ENCODE data around the gene FALEC.
"Not testable (repeated sequence)": the region's sequence is repeated elsewhere in the genome, so short reads cannot be mapped to it uniquely, and the experiment has no call there.

The FALEC gene

DNA sequence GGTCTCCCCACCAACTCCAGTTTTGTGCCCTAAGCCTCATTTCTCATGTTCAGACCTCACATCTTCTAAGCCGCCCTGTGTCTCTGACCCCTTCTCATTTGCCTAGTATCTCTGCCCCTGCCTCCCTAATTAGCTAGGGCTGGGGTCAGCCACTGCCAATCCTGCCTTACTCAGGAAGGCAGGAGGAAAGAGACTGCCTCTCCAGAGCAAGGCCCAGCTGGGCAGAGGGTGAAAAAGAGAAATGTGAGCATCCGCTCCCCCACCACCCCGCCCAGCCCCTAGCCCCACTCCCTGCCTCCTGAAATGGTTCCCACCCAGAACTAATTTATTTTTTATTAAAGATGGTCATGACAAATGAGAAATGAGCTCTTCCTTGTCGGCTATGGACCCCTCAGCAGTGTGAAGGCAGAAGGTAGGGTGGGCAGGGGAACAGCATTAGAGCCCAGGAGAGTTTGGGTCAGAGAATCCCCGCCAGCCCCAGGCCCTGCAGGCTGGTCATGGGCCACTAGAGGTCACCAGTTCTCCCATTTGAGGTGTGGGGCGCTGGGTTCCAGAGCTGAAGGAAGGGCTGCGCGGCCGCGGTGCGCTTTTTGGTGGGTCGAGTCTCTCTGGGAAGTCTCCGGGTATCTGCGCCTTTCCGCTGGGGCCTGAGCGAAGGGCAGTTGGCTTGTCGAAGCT lies 45.2 kb downstream of the FALEC start:
- DNase-seq = peak in 1 of 2 donors; percentile 88

GRCh38 chr1:150561254-150561973 lies 45.9 kb downstream of the FALEC start:
- peak; percentile 86 to 89 for DNase-seq

DNA sequence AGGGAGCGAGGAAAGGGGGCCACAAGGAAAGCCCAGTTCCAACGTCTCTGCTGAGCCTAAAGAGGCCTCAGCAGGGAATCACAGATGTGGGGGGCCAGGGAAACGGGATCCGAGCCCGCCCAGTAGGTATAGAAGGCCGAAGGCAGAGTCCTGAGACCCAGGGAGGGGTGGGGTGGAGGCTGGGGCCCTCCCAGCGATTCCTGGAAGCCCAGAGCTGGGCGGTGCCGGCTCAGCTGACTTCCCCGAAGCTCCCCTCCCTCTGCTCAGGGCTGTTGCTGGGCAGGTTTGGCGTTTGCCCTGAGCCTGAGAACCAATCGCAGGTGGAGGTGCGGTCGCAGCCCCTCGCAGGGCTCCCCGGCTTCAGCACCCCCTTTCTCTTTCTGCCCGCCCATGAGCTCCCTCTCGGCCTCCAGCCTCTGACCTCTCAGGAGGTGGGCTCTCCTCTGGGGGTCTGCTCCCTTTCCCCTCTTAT lies 46.5 kb downstream of the FALEC start:
- peak; percentile 75 to 87 for DNase-seq

- peak in 1 of 2 donors; percentile 14 for DNase-seq
These were observed 47.1 kb downstream of the FALEC start for GRCh38 chr1:150562446-150563339.

- no peak for DNase-seq
These were observed 47.9 kb downstream of the FALEC start for GRCh38 chr1:150563340-150564038.

GRCh38 chr1:150564051-150564991 lies 48.8 kb downstream of the FALEC start:
- peak in 1 of 2 donors; percentile 26 for DNase-seq

DNA sequence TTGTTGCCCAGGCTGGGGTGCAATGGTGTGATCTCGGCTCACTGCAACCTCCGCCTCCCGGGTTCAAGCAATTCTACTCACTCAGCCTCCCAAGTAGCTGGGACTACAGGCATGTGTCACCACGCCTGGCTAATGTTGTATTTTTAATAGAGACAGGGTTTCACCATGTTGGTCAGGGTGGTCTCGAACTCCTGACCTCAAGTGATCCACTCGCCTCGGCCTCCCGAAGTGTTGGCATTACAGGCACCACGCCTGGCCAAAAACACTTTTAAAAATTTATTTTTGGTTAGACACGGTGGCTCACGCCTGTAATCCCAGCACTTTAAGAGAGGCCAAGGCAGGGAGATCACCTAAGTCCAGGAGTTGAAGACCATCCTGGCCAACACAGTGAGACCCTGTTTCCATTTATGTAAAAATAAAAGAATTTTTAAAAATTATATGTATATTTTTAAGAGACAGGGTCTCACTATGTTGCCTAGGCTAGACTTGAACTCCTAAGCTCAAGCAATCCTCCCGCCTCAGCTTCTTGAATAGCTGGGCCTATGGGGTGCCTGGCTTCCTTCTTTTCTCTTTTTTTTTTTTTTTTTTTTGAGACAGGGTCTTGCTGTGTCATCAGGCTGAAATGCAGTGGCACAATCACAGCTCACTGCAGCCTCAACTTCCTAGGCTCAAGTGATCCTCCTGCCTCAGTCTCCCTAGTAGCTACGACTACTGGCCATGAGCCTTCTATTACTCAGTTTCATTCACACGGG lies 49.9 kb downstream of the FALEC start:
- DNase-seq = not testable (repeated sequence)

GRCh38 chr1:150566589-150567340 lies 51.2 kb downstream of the FALEC start:
- DNase-seq = no peak

DNA sequence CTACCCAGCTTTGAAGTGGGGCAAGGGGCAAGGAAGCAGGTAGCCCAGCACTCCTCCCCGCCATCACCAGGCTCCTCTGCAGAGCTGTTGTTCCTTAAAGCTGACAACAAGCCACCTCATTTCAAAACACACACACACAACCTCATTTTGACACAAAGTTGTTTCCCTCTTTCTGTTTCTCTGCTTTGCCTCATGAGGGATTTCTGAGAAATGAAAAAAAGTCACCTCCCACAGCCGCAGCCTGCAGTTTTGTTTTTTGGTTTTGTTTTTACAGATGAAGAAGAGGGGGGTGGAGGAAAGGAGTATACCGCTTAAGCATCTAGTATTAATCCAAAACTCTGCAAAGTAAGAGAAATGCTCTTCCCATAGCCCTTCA lies 51.8 kb downstream of the FALEC start:
- peak; percentile 87 to 88 for DNase-seq

DNA sequence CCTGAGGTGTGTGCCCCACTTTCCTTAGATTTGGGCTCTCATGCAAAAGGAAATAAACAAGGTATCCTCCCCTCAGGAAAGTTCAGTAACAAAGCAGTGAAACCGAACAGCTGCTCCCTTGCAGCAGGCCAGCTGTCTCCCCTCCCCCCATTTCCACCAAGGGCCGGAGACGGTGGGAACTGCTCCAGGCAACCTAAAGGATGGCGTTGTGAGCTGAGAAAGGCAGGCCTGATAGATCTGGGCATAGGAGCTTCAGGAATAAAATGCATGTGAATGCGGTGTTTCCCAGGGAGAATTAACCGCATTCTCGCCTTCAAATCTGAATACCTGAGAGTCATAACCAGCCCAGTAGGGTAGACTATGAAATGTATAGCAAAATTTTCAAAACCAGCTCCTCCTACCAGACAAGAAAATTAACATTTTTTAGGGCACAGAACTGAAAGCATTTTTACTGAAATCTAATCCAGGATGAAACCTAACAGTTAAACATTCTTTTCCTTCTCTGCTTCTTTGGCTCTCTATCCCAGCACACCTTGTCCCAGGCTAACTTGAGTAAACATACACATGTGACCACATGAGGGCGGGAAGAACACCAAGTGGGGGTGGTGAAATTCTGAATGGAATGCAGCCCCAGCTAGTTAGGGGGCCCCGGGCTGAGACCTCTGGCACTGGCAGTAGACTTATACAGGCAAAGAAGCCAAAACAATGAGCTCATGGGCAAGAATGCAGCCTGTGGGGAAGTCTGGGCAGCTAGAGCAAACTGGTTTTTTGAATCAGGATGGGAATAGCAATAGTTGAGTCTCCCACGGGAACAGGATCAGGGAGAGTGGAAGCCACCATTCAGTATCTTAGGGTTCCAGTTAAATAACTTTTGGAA lies 52.4 kb downstream of the FALEC start:
- DNase-seq = peak in 1 of 2 donors; percentile 53

GRCh38 chr1:150568594-150568966 lies 53.0 kb downstream of the FALEC start:
- no peak for DNase-seq

GRCh38 chr1:150572918-150573647 lies 57.5 kb downstream of the FALEC start:
- no peak for DNase-seq

DNA sequence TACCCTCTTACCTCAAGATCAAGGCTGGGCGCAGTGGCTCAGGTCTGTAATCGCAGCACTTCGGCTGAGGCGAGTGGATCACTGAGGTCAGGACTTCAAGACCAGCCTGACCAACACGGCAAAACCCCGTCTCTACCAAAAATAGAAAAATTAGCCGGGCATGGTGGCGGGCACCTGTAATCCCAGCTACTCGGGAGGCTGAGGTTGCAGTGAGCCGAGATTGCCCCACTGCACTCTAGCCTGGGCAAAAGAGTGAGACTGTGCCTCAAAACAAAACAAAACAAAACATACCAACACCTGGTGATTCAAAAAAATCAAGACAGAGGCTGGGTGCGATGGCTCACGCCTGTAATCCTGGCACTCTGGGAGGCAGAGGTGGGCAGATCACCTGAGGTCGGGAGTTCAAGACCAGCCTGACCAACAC lies 58.1 kb downstream of the FALEC start:
- DNase-seq = not testable (repeated sequence)

GRCh38 chr1:150574260-150575071 lies 58.9 kb downstream of the FALEC start:
- DNase-seq = no peak

DNA sequence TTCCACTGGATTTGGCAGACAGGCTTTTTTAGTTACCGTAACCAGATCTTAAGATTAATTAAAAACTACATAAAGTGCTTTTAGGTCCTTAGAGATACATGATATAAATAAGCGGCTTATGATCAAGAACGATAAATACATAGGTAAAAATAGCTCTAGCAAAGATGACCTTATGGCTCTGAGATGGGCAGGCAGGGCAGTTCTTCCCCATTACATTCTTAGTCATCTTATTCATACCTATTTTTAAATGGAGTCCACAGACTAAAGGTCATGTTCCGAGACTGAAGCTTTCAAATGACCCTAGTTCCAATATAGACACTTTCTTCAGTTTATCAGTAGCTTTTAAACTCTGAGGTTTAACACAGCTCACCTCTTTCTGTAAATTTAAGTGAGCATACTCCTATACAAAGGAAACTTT lies 59.5 kb downstream of the FALEC start:
- DNase-seq = peak in 1 of 2 donors; percentile 16

DNA sequence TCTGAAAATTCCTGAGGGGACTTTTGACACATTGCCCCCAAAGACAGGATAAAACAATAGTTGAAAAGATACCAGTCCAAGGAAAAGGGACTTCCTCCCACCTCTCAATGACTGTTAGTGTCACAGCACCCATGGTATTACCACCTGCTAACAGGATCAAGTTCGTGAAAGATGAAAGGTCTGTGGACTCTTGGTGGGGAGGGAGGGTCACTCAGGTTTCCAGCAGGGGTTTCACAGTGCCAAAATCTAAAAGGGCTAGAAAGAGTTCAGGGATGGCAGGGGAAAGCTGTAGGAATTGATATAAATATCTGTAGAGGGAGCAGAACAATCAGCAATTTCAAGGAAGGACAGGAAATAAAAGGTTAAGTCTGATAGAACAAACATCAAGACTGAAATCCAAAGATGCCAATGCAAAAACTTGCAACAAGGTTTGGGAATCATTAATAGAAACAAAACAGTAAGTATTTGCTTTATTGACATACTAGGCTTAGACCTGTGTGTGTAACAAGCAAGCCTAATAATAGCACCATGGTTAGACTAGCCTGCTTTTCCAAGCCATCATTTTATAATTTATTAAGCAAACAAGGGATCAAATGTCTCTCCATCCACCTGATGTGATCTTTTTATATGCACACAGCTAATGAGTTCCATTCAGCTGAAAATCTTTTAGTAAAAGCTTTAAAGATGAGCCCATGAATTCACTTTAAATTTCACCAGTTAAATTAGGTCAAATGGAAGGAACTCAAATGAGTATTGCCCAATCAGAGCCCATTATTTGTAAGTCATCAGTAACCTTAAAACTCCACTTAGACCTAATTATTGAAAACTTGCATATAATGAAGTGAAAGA lies 60.2 kb downstream of the FALEC start:
- peak in 1 of 2 donors; percentile 49 for DNase-seq
